ENCODE measurements around the gene RIC1. TPM values are rescaled to one million over a fixed set of nuclear protein-coding genes. Genes with fewer than 3 reads are reported as not detected.

The RIC1 gene
- total and polyA plus RNA-seq, 2 of the 8 experiments (the other 6 are each of a cell fraction or from before 2014, with no cell fraction given) = 10.7 to 24.5 TPM

DNA sequence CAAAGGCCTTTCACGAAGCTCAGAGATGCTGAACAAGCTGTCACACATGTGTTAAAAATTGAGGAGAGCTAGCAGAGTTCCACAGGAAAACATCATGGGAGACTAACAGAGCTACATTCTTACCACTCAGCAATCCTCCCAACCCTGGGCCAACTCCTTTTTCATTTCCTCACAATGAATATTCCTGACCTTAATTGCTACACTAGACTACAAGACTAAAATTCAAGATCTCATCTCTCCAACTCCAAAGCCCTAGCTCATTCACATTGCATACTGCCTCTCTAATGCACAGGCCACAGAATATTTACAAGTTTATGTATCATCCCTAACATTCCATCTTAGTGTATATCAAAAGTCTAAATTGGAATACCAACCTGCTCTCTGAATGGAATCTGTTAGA lies 182.8 kb downstream of the RIC1 start:
- H3K9me3 ChIP-seq (ENCODE audit: insufficient read depth in 2 of 2, low read depth in 1 of 2, low read length in 1 of 2) = no peaks in the 10 kb centered on the region
- H2BK15ac ChIP-seq (ENCODE audit: low read length) = no peak overlapping the region
- 90% methylated on average over 1 of the region's 1 CpG; no CpG with 5 or more reads in 1 of the 2 experiments for WGBS, 2 experiments (ENCODE audit: extremely low coverage in 1 of 2, insufficient coverage in 1 of 2, insufficient read length in 1 of 2, insufficient replicate concordance in 2 of 2, low coverage in 1 of 2, low lambda C conversion rate in 2 of 2, missing lambda C conversion rate in 1 of 2)
- POLR2A ChIA-PET (ENCODE audit: partially characterized antibody) = no interaction called here
- no peaks in the 10 kb centered on the region for H4K20me1 ChIP-seq (replicated peaks in 1 of 2; ENCODE audit: control insufficient read depth in 1 of 2, insufficient read depth in 2 of 2, low read length in 2 of 2)
- peaks cover 0 to 9% (median 2%) of the 10 kb centered on the region in 4 experiments; a peak in 3 of 8 replicates for H3K36me3 ChIP-seq (ENCODE audit: control insufficient read depth in 2 of 4, insufficient read depth in 4 of 4, low read length in 3 of 4)
- no peak overlapping the region for H3K56ac ChIP-seq (replicated peaks; ENCODE audit: insufficient read length, low read depth, low read length)
- DNase-seq (ENCODE audit: low read depth in 1 of 2, low spot score in 2 of 2) (no peak), FAIRE-seq (no peak)
- H2BK20ac ChIP-seq (ENCODE audit: low read length) = no peak overlapping the region
- H3K27ac ChIP-seq (ENCODE audit: low read depth, low read length) = no peak overlapping the region
- CTCF ChIA-PET (ENCODE audit: partially characterized antibody) = interaction anchor here (0.6 kb wide), 1 partner anchor 611 kb away, joined by 3 read pairs; no protein-coding TSS in a partner anchor
- H2AFZ ChIP-seq (ENCODE audit: low read length) = no peak overlapping the region
- H4K91ac ChIP-seq (replicated peaks; ENCODE audit: insufficient read length, low read length) = no peak overlapping the region
- no peak overlapping the region for H3K14ac ChIP-seq (ENCODE audit: insufficient read length)
- no peak overlapping the region for H4K5ac ChIP-seq (ENCODE audit: insufficient read length, low read depth, low read length)
- H3K79me2 ChIP-seq (ENCODE audit: control insufficient read depth in 1 of 2, insufficient read depth in 2 of 2, low read length in 2 of 2) = no peaks in the 10 kb centered on the region
- no peaks in the 10 kb centered on the region for H3K4me1 ChIP-seq (replicated peaks in 1 of 4; ENCODE audit: control insufficient read depth in 3 of 4, insufficient read depth in 4 of 4, low read length in 3 of 4)
- no peaks in the 10 kb centered on the region for H3K27me3 ChIP-seq (replicated peaks in 1 of 4; ENCODE audit: control insufficient read depth in 3 of 4, extremely low read depth in 1 of 4, insufficient read depth in 3 of 4, low read length in 3 of 4)
- no peak overlapping the region for H2BK120ac ChIP-seq (replicated peaks; ENCODE audit: low read depth, low read length)
- no peak overlapping the region for H4K8ac ChIP-seq (ENCODE audit: extremely low read depth, insufficient read depth, low read length)
- H3K23me2 ChIP-seq (ENCODE audit: low read depth, low read length) = no peaks in the 10 kb centered on the region
- H3K18ac ChIP-seq (ENCODE audit: extremely low read depth, low read length) = no peak overlapping the region
- no peak overlapping the region for H2BK5ac ChIP-seq (ENCODE audit: low read depth, low read length)
- no peak overlapping the region for H3K4me2 ChIP-seq (ENCODE audit: insufficient read depth in 1 of 2, low read depth in 2 of 2, low read length in 2 of 2)
- H3K4ac ChIP-seq (replicated peaks; ENCODE audit: insufficient read length, low read depth, low read length) = no peak overlapping the region
- no peak overlapping the region for H3K9ac ChIP-seq (replicated peaks in 1 of 4; ENCODE audit: extremely low read depth in 1 of 4, low read depth in 3 of 4, low read length in 3 of 4)
- no peak overlapping the region for H3K4me3 ChIP-seq (ENCODE audit: extremely low read depth in 1 of 4, insufficient read depth in 2 of 4, low read depth in 3 of 4, low read length in 4 of 4)
- no peak overlapping the region for H3K23ac ChIP-seq (ENCODE audit: insufficient read length)
- no peak overlapping the region for H2BK12ac ChIP-seq (ENCODE audit: low read depth, low read length)
- H3K79me1 ChIP-seq (ENCODE audit: low read depth, low read length) = no peaks in the 10 kb centered on the region
- H2AK5ac ChIP-seq (ENCODE audit: low read depth, low read length) = no peak overlapping the region
- TF ChIP-seq RFX5 (IDR thresholded peaks at IDR 0.05; ENCODE audit: borderline replicate concordance, low read depth, low read length) = no peak
- TF ChIP-seq SIN3A (conservative IDR thresholded peaks at IDR 0.05 in 1 of 2, IDR thresholded peaks at IDR 0.05 in 1 of 2; ENCODE audit: low read depth in 1 of 2, low read length in 2 of 2) = no peak
- no peak for TF ChIP-seq RBBP5 (IDR thresholded peaks at IDR 0.05; ENCODE audit: borderline replicate concordance, low read depth, low read length)
- no peak for TF ChIP-seq NANOG (IDR thresholded peaks at IDR 0.05; ENCODE audit: insufficient read depth, low read depth, low read length, poor library complexity, severe bottlenecking)
